Esophagus muscularis mucosa (tissue), 4 donors: Measurements from ENCODE around the gene GATB.

Experiments
- EP300 ChIP-seq: sonication (generic); formaldehyde crosslinking; IDR thresholded peaks from one replicate; pipeline ENCODE4 v1.6.1; 2017; ENCODE audit warnings: antibody characterized with exemption
- POLR2A ChIP-seq: fragments of 450-650 bp; IDR thresholded peaks from one replicate; pipeline ENCODE4 v1.6.1; 2017; ENCODE audit warnings: antibody characterized with exemption, moderate library complexity, mild to moderate bottlenecking, low read depth
- POLR2AphosphoS5 ChIP-seq, 2 donors: sonication (generic); formaldehyde crosslinking; IDR thresholded peaks; one replicate each; pipeline ENCODE4 v1.6.1; 2017; ENCODE audit warnings: antibody characterized with exemption in 2 of 2
- TF ChIP-seq, protein P1 (sequence below), 3 experiments: fragments of 200-600 bp in 2 of 3; fragments of 450-650 bp in 1 of 3; sonication (generic) in 2 of 3; IDR thresholded peaks; one replicate each; pipeline ENCODE4 v1.5.1; 2017 to 2019; ENCODE audit warnings: antibody characterized with exemption in 3 of 3, mild to moderate bottlenecking in 2 of 3, moderate library complexity in 1 of 3

DNA sequence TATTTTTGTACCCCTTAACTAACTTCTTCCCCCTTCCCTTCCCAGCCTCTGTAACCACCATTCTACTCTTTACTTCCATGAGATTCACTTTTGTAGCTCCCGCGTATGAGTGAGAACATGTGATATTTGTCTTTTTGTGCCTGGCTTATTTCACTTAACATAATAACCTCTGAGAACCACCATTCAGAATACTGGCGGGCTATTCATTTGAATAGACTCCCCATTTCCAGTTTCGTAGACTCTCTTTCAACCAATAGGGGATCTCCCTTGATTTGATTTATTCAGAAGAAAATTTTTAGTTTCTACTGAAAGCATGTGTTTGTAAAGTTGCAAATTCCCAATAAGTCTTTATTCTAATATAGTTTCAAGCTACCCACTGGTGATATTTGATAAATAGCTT, 117.2 kb downstream of the GATB start:
- no peak for TF ChIP-seq EP300
- no peak for TF ChIP-seq POLR2AphosphoS5 (IDR thresholded peaks at IDR 0.05)
- TF ChIP-seq, protein P1, sequence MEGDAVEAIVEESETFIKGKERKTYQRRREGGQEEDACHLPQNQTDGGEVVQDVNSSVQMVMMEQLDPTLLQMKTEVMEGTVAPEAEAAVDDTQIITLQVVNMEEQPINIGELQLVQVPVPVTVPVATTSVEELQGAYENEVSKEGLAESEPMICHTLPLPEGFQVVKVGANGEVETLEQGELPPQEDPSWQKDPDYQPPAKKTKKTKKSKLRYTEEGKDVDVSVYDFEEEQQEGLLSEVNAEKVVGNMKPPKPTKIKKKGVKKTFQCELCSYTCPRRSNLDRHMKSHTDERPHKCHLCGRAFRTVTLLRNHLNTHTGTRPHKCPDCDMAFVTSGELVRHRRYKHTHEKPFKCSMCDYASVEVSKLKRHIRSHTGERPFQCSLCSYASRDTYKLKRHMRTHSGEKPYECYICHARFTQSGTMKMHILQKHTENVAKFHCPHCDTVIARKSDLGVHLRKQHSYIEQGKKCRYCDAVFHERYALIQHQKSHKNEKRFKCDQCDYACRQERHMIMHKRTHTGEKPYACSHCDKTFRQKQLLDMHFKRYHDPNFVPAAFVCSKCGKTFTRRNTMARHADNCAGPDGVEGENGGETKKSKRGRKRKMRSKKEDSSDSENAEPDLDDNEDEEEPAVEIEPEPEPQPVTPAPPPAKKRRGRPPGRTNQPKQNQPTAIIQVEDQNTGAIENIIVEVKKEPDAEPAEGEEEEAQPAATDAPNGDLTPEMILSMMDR (IDR thresholded peaks at IDR 0.05): no peak
- TF ChIP-seq POLR2A: no peak
